Measurements from ENCODE around the gene ZNF438. TPM values are rescaled to one million over a fixed set of nuclear protein-coding genes. Genes with fewer than 3 reads are reported as not detected.

Gene ZNF438
- total RNA-seq, 2 donors from 2014 or later = 2.7 to 4.3 TPM

DNA sequence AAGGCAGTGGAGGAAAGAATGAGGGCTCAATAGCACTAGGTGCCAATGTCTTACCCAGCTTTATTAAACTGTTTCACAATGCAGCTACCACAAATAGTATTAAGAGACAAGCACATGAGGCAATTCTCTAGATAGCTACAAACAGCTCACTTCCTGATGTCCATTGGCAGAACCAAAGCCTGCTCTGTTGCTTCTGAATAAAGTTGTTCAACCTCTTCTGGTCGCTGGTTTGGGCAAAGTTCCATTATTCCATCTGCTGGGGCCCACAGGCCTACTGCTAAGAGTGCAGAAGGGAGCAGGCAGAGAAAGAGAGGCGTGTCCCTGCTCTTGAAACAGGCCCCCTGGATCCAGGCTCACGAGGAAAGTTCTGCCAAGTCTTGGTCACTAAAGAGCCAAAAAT, 173.9 kb downstream of the ZNF438 start:
- Histone ChIP-seq H3K4me1 (no peaks in the 10 kb centered on the region), H3K27ac (no peak overlapping the region), H3K36me3 (no peaks in the 10 kb centered on the region), H3K9me3 (no peaks in the 10 kb centered on the region), H3K9ac (ENCODE audit: low read depth in 2 of 2, low read length in 2 of 2) (no peak overlapping the region), H3K4me3 (no peak overlapping the region), H3K27me3 (no peaks in the 10 kb centered on the region)
- peak; percentile 40 for DNase-seq
- TF ChIP-seq, protein P1, sequence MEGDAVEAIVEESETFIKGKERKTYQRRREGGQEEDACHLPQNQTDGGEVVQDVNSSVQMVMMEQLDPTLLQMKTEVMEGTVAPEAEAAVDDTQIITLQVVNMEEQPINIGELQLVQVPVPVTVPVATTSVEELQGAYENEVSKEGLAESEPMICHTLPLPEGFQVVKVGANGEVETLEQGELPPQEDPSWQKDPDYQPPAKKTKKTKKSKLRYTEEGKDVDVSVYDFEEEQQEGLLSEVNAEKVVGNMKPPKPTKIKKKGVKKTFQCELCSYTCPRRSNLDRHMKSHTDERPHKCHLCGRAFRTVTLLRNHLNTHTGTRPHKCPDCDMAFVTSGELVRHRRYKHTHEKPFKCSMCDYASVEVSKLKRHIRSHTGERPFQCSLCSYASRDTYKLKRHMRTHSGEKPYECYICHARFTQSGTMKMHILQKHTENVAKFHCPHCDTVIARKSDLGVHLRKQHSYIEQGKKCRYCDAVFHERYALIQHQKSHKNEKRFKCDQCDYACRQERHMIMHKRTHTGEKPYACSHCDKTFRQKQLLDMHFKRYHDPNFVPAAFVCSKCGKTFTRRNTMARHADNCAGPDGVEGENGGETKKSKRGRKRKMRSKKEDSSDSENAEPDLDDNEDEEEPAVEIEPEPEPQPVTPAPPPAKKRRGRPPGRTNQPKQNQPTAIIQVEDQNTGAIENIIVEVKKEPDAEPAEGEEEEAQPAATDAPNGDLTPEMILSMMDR (IDR thresholded peaks at IDR 0.05) = no peak
- intact Hi-C loops (cut with DNase I) = no loop called here

DNA sequence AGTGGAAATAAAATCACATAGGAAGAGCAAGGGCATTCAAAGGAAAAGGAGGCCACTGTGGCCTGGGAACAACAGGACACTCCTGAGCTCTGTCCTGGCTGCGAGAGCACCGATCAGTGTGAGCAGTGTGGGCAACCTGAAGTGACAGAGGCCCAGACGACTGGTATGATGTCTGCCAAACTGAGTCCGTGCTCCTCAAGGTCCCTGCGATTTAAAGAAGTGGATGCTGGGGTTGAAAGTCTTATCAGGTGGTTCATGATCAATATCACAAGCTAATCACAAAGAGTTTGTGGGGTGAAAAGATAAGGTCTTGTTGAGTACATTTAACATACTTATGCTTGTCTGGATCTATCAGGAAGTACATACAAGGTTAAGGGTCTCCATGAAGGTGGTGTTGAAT, 176.5 kb downstream of the ZNF438 start:
- Histone ChIP-seq H3K27me3 (no peaks in the 10 kb centered on the region), H3K9me3 (no peaks in the 10 kb centered on the region), H3K9ac (ENCODE audit: low read depth in 2 of 2, low read length in 2 of 2) (no peak overlapping the region), H3K4me3 (no peak overlapping the region), H3K27ac (no peak overlapping the region), H3K4me1 (no peaks in the 10 kb centered on the region), H3K36me3 (no peaks in the 10 kb centered on the region)
- DNase-seq = no peak
- TF ChIP-seq, protein P1 (IDR thresholded peaks at IDR 0.05) = no peak
- intact Hi-C loops (cut with DNase I) = no loop called here

GRCh38 chr10:30854656-30855055, 177.0 kb downstream of the ZNF438 start:
- H3K27me3 ChIP-seq = no peaks in the 10 kb centered on the region
- DNase-seq = no peak
- intact Hi-C loops (cut with DNase I) = no loop called here
- H3K4me3 ChIP-seq = no peak overlapping the region
- H3K4me1 ChIP-seq = no peaks in the 10 kb centered on the region
- TF ChIP-seq, protein P1 (IDR thresholded peaks at IDR 0.05) = no peak
- no peak overlapping the region for H3K9ac ChIP-seq (ENCODE audit: low read depth in 2 of 2, low read length in 2 of 2)
- no peaks in the 10 kb centered on the region for H3K36me3 ChIP-seq
- H3K27ac ChIP-seq = no peak overlapping the region
- no peaks in the 10 kb centered on the region for H3K9me3 ChIP-seq

DNA sequence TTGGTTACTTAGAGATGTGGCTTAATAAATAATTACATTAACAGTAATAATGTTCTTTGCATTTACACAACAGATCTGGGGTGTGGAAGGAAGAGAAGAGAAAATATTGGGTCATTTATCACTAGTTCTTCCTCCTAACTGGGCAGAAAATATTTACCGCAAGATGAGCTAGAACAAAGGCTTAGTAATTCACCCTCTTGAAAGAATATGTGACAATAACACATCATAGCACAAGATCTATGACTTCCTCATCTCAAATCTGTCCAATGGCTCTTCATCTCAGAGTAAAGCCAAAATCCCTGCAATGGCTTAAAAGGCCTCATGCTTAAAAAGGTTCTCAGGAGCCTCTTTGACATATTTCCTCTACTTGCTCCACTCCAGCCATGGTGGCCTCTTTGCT, 178.6 kb downstream of the ZNF438 start:
- no peaks in the 10 kb centered on the region for H3K27me3 ChIP-seq
- H3K9me3 ChIP-seq = no peaks in the 10 kb centered on the region
- intact Hi-C loops (cut with DNase I) = no loop called here
- no peak overlapping the region for H3K9ac ChIP-seq (ENCODE audit: low read depth in 2 of 2, low read length in 2 of 2)
- H3K36me3 ChIP-seq = no peaks in the 10 kb centered on the region
- H3K4me3 ChIP-seq = no peak overlapping the region
- H3K4me1 ChIP-seq = no peaks in the 10 kb centered on the region
- H3K27ac ChIP-seq = no peak overlapping the region
- TF ChIP-seq, protein P1 (IDR thresholded peaks at IDR 0.05) = no peak
- no peak for DNase-seq

GRCh38 chr10:30850776-30851175, 180.9 kb downstream of the ZNF438 start:
- H3K9me3 ChIP-seq = no peaks in the 10 kb centered on the region
- H3K4me3 ChIP-seq = no peak overlapping the region
- H3K27me3 ChIP-seq = no peaks in the 10 kb centered on the region
- TF ChIP-seq, protein P1 (IDR thresholded peaks at IDR 0.05) = no peak
- no peak for DNase-seq
- intact Hi-C loops (cut with DNase I) = no loop called here
- H3K27ac ChIP-seq = no peak overlapping the region
- H3K4me1 ChIP-seq = no peaks in the 10 kb centered on the region
- H3K36me3 ChIP-seq = no peaks in the 10 kb centered on the region
- no peak overlapping the region for H3K9ac ChIP-seq (ENCODE audit: low read depth in 2 of 2, low read length in 2 of 2)
